IPS-NIHi11 (cell line): ENCODE data around the gene ZNF37A.
"Not testable (repeated sequence)": the region's sequence is repeated elsewhere in the genome, so short reads cannot be mapped to it uniquely, and the experiment has no call there.

ENCODE experiments used
- DNase-seq: peaks from one replicate; pipeline ENCODE4 v3.0.0; 2012; ENCODE audit warnings: mixed read lengths, low spot score

Gene ZNF37A

GRCh38 chr10:38094158-38094926, at the start of gene ZNF37A:
ZNF37A (plus strand) TSS chr10:38094337; CDS start chr10:38096618, 2,281 bp downstream.
- DNase-seq, result peak; percentile 73

GRCh38 chr10:38045129-38045528, 49.0 kb upstream of the ZNF37A start:
- no peak for DNase-seq

GRCh38 chr10:38047666-38048065, 46.5 kb upstream of the ZNF37A start:
- DNase-seq, result no peak

GRCh38 chr10:38050212-38050611, 43.9 kb upstream of the ZNF37A start:
- DNase-seq, result no peak

GRCh38 chr10:38054361-38054797, 39.8 kb upstream of the ZNF37A start:
- no peak for DNase-seq

GRCh38 chr10:38055274-38055894, 38.8 kb upstream of the ZNF37A start:
- not testable (repeated sequence) for DNase-seq

GRCh38 chr10:38069663-38070062, 24.5 kb upstream of the ZNF37A start:
- DNase-seq, result not testable (repeated sequence)

- DNase-seq, result no peak
Observed at GRCh38 chr10:38070501-38070900, 23.6 kb upstream of the ZNF37A start.

- DNase-seq, result no peak
Observed at GRCh38 chr10:38072552-38072951, 21.6 kb upstream of the ZNF37A start.

- DNase-seq, result no peak
Observed at GRCh38 chr10:38076687-38077086, 17.4 kb upstream of the ZNF37A start.

- DNase-seq, result not testable (repeated sequence)
Observed at GRCh38 chr10:38093318-38093717, 819 bp upstream of the ZNF37A start.

GRCh38 chr10:38093816-38094157, 350 bp upstream of the ZNF37A start:
- no peak for DNase-seq

GRCh38 chr10:38094927-38095574, 914 bp downstream of the ZNF37A start:
- no peak for DNase-seq

GRCh38 chr10:38102880-38103279, 8.7 kb downstream of the ZNF37A start:
- DNase-seq, result no peak

GRCh38 chr10:38103756-38104155, 9.6 kb downstream of the ZNF37A start:
- no peak for DNase-seq

GRCh38 chr10:38112159-38112558, 18.0 kb downstream of the ZNF37A start:
- no peak for DNase-seq

- no peak for DNase-seq
Observed at GRCh38 chr10:38118072-38118807, 24.1 kb downstream of the ZNF37A start.

GRCh38 chr10:38119038-38119437, 24.9 kb downstream of the ZNF37A start:
- DNase-seq, result no peak

- no peak for DNase-seq
Observed at GRCh38 chr10:38127812-38128211, 33.7 kb downstream of the ZNF37A start.

GRCh38 chr10:38143587-38143986, 49.5 kb downstream of the ZNF37A start:
- DNase-seq, result no peak

GRCh38 chr10:38146579-38147333, 52.6 kb downstream of the ZNF37A start:
- DNase-seq, result no peak

GRCh38 chr10:38147686-38148085, 53.5 kb downstream of the ZNF37A start:
- no peak for DNase-seq
